Nephron (organoid): ENCODE results near the gene MKNK2.

ENCODE experiments used
- H3K27ac Mint-ChIP-seq, 3 experiments: 2 replicates each; pipeline ENCODE4 v1.8.0; 2020; ENCODE audit warnings: mixed read lengths in 3 of 3, mild to moderate bottlenecking in 2 of 3, moderate library complexity in 1 of 3
- H3K27me3 Mint-ChIP-seq: 2 replicates; pipeline ENCODE4 v1.8.0; 2021; ENCODE audit warnings: low read depth, mild to moderate bottlenecking, moderate library complexity, mixed read lengths
- H3K36me3 Mint-ChIP-seq: 2 replicates; pipeline ENCODE4 v1.8.0; 2020; ENCODE audit warnings: low read depth, mixed read lengths
- H3K4me1 Mint-ChIP-seq: 2 replicates; pipeline ENCODE4 v1.8.0; 2020; ENCODE audit warnings: mixed read lengths
- H3K4me3 Mint-ChIP-seq, 3 experiments: 2 replicates each; pipeline ENCODE4 v1.8.0; 2020; ENCODE audit warnings: mild to moderate bottlenecking in 3 of 3, mixed read lengths in 3 of 3, moderate library complexity in 2 of 3
- H3K9me3 Mint-ChIP-seq: 2 replicates; pipeline ENCODE4 v1.8.0; 2020; ENCODE audit warnings: mixed read lengths
- CTCF ChIP-seq, 3 experiments: fragments of 200-600 bp; sonication (generic); IDR thresholded peaks; one replicate each; pipeline ENCODE4 v1.5.0; 2021; ENCODE audit warnings: antibody characterized with exemption in 3 of 3; ENCODE audit not compliant: unreplicated experiment in 3 of 3

Gene MKNK2

DNA sequence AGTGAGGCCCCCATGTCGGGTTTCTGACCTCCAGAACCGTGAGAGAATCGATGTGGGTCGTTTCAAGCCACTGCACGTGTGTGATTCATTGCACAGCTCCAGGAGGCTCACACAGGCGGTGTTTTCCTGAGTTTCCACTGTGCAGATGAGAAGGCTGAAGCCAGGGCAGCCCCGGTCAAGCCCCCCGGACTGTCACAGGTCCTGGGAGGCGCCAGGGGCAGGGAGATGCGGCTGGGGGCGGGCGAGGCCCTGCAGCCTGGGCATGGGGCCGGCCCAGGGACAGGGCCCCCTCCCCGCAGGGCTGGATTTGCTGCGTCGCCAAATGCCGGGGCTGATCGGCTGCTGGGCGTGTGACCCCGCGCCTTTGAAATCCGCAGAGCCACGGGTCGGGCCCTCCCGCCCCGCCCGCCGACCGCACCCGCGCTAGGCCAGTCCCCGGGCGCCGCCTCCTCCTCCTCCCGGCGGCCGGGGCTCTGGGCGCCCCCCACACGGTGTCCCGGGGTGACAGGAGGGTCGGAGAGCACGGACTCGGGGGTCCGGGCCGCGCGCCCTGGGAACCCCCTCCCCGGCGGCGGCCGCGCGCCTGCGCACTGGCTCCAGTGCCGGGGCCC is 9.9 kb upstream of the MKNK2 start:
- TF ChIP-seq CTCF (IDR thresholded peaks at IDR 0.05; ENCODE audit: unreplicated experiment in 3 of 3): no peak
- Mint-ChIP-seq H3K27me3 (no peaks in the 10 kb centered on the region), H3K36me3 (no peaks in the 10 kb centered on the region), H3K9me3 (no peaks in the 10 kb centered on the region), H3K4me1 (peaks cover 27% of the 10 kb centered on the region), H3K4me3 (peak overlapping the region; percentile 90 to 92 (median 91)), H3K27ac (peak overlapping the region; percentile 99 to 100 (median 100))

DNA sequence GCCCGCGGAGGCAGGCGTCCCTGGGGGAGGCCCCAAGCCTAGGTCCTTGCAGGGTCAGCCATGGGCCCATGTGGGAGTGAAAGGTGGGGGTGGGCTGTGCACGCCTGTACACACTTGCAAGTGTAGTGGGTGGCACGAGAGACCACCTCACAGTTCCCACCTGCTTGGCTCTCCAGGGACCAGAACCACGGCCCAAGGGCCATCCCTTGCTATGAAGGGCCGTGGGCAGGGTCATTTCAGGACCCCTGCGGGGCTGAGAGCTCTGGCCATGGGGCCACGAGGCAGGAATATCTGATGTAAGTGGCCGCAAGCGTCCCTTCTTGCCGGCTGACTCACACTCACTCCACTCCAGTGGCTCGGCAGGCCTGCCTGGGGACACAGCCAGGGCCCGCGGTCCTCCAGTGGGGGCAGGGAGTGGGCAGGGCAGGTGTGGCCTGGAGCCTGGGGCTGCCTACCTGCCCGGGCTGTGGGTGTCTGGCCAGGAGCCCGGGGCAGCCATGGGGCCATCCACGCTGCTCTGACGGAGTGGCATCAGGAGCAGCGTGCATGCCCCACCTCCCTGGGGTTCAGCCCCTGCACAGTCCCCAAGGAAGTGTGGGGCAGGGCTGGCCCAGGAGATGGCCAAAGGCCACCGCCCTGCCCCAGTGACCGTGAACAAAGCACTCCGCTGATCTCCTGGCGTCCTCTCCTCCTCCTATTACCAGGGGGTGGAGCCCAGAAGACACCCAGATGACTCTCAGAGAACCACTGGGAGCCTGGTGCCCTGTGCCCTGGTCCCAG is 8.6 kb upstream of the MKNK2 start:
- H3K4me1 Mint-ChIP-seq: peaks cover 32% of the 10 kb centered on the region
- no peak for TF ChIP-seq CTCF (IDR thresholded peaks at IDR 0.05; ENCODE audit: unreplicated experiment in 3 of 3)
- H3K4me3 Mint-ChIP-seq: peak overlapping the region; percentile 90 to 92 (median 91)
- no peaks in the 10 kb centered on the region for H3K27me3 Mint-ChIP-seq
- H3K36me3 Mint-ChIP-seq: no peaks in the 10 kb centered on the region
- no peaks in the 10 kb centered on the region for H3K9me3 Mint-ChIP-seq
- peak overlapping the region; percentile 97 to 100 (median 99) for H3K27ac Mint-ChIP-seq

GRCh38 chr19:2058570-2059421 is 7.8 kb upstream of the MKNK2 start:
- H3K27me3 Mint-ChIP-seq: no peaks in the 10 kb centered on the region
- TF ChIP-seq CTCF (IDR thresholded peaks at IDR 0.05; ENCODE audit: unreplicated experiment in 3 of 3): no peak
- peaks cover 32% of the 10 kb centered on the region for H3K4me1 Mint-ChIP-seq
- H3K9me3 Mint-ChIP-seq: no peaks in the 10 kb centered on the region
- peak overlapping the region; percentile 96 to 100 (median 99) for H3K27ac Mint-ChIP-seq
- H3K4me3 Mint-ChIP-seq: peak overlapping the region; percentile 63 to 71 (median 65)
- no peaks in the 10 kb centered on the region for H3K36me3 Mint-ChIP-seq

GRCh38 chr19:2057484-2058469 is 6.7 kb upstream of the MKNK2 start:
- Mint-ChIP-seq H3K4me1 (peaks cover 31% of the 10 kb centered on the region), H3K27me3 (no peaks in the 10 kb centered on the region), H3K27ac (peak overlapping the region; percentile 89 to 100 (median 99)), H3K36me3 (no peaks in the 10 kb centered on the region), H3K4me3 (no peak overlapping the region), H3K9me3 (no peaks in the 10 kb centered on the region)
- TF ChIP-seq CTCF (IDR thresholded peaks at IDR 0.05; ENCODE audit: unreplicated experiment in 3 of 3): no peak

DNA sequence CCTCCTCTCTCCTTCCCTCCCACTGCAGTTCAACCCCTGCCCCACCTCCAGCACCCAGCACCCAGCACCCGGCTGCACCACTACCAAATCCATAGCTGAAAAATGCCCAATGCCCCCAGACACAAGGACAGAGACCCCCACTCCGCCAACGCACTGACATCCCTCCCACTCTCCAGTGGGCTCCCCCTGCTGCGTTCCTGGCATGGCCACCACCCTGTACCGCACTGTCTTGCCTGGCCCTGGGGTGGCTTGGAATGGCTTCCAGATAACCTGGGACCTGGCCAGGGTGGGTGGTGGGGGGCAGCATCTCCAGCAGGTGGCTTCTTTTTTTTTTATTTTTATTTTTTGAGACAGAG is 5.8 kb upstream of the MKNK2 start:
- Mint-ChIP-seq H3K9me3 (no peaks in the 10 kb centered on the region), H3K4me3 (peak overlapping the region in 2 of 3 experiments; percentile 6 to 47), H3K4me1 (peaks cover 26% of the 10 kb centered on the region), H3K27me3 (no peaks in the 10 kb centered on the region), H3K27ac (peak overlapping the region; percentile 86 to 91 (median 88)), H3K36me3 (no peaks in the 10 kb centered on the region)
- no peak for TF ChIP-seq CTCF (IDR thresholded peaks at IDR 0.05; ENCODE audit: unreplicated experiment in 3 of 3)
